ENCODE data around the gene GLYATL2. TPM values are rescaled to one million over a fixed set of nuclear protein-coding genes. Genes with fewer than 3 reads are reported as not detected.

The GLYATL2 gene
- total RNA-seq, 1 donor from 2014 or later, result 0.60 TPM

DNA sequence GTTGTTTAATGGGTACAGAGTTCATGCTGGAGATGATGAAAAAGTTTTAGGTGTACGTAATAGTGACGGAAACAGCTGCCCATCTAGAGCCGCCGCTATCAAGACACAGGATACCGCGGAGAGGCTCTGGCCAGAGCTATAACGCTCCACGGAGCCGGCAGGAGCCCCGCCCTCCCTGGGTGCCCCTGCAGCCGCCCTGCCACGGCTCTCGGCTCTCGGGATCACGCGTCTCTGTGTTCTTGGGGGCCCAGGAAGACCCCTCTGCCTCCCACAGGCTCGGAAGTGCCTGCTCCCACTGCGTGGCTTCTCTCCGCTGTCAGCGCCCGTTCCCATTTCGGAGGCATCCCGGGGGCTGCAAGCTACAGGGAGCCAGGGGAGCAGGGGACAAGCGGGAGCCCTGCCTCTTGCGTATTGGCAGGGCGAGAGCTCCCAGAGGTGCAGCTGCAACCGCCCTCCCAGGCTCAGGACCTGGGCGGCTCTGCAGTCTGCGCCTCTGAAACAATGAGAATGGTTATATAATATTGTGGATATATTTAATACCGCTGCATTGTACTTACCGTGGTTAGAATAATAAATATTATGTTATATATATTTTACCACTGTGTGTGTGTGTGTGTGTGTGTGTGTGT lies 13.7 kb downstream of the GLYATL2 start:
- peaks cover 33% of the 10 kb centered on the region for H3K9me3 Mint-ChIP-seq (ENCODE audit: low read depth)
- TF ChIP-seq, protein P1, sequence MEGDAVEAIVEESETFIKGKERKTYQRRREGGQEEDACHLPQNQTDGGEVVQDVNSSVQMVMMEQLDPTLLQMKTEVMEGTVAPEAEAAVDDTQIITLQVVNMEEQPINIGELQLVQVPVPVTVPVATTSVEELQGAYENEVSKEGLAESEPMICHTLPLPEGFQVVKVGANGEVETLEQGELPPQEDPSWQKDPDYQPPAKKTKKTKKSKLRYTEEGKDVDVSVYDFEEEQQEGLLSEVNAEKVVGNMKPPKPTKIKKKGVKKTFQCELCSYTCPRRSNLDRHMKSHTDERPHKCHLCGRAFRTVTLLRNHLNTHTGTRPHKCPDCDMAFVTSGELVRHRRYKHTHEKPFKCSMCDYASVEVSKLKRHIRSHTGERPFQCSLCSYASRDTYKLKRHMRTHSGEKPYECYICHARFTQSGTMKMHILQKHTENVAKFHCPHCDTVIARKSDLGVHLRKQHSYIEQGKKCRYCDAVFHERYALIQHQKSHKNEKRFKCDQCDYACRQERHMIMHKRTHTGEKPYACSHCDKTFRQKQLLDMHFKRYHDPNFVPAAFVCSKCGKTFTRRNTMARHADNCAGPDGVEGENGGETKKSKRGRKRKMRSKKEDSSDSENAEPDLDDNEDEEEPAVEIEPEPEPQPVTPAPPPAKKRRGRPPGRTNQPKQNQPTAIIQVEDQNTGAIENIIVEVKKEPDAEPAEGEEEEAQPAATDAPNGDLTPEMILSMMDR (IDR thresholded peaks at IDR 0.05; ENCODE audit: unreplicated experiment), result no peak

DNA sequence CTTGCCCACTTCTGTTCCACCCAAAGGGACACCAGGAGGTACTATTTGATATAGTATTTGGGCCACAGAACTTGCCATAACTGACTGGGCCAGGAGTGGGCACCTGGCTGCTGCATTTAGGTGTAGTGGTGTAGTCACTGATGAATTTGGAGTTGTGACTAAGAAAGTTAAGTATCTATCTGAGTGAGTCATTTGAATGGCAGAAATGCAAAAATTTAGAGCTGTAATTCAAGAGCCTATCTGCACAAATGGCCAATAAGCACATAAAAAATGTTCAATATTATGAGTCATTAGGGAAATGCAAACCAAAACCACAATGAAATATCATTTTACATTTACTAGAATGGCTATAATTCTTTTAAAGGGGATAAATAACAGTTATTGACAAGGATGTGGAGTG lies 14.7 kb downstream of the GLYATL2 start:
- no peak for DNase-seq (ENCODE audit: low spot score, unreplicated experiment)
- H3K9me3 Mint-ChIP-seq (ENCODE audit: low read depth), result peaks cover 34% of the 10 kb centered on the region
- H3K4me1 Mint-ChIP-seq (ENCODE audit: low read depth), result no peaks in the 10 kb centered on the region
- no peak overlapping the region for H3K4me3 Mint-ChIP-seq (ENCODE audit: low read depth)
- no peak overlapping the region for H3K27ac Mint-ChIP-seq
- H3K27me3 Mint-ChIP-seq, result no peaks in the 10 kb centered on the region
- TF ChIP-seq, protein P1 (IDR thresholded peaks at IDR 0.05; ENCODE audit: unreplicated experiment), result no peak
- peaks cover 13% of the 10 kb centered on the region for H3K36me3 Mint-ChIP-seq (ENCODE audit: insufficient read depth)

More for the DNA sequence above, 13.7 kb downstream of the GLYATL2 start:
- Mint-ChIP-seq H3K36me3 (ENCODE audit: insufficient read depth) (peaks cover 14% of the 10 kb centered on the region), H3K27ac (no peak overlapping the region), H3K4me3 (ENCODE audit: low read depth) (no peak overlapping the region), H3K4me1 (ENCODE audit: low read depth) (no peaks in the 10 kb centered on the region), H3K27me3 (no peaks in the 10 kb centered on the region)
- no peak for DNase-seq (ENCODE audit: low spot score, unreplicated experiment)

DNA sequence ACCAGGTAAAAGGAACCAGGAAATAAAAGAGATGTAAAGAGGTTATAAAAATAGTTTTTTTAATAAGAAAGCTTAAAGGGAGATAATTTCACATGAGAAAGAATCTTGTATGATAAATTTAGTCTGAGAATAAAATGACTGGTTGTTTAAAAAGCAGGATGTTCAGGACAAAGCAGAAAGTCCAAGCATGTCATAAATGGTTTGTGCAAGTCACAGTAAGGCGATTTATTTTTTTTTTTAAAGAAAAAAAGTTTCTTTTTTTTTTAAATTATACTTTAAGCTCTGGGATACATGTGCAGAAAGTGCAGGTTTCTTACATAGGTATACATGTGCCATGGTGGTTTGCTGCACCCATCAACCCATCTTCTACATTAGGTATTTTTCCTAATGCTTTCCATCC lies 30.8 kb downstream of the GLYATL2 start:
- Mint-ChIP-seq H3K4me3 (ENCODE audit: low read depth) (no peak overlapping the region), H3K9me3 (ENCODE audit: low read depth) (peaks cover 39% of the 10 kb centered on the region), H3K4me1 (ENCODE audit: low read depth) (no peaks in the 10 kb centered on the region), H3K27me3 (no peaks in the 10 kb centered on the region), H3K36me3 (ENCODE audit: insufficient read depth) (peaks cover 2% of the 10 kb centered on the region), H3K27ac (no peak overlapping the region)
- no peak for DNase-seq (ENCODE audit: low spot score, unreplicated experiment)
- TF ChIP-seq, protein P1 (IDR thresholded peaks at IDR 0.05; ENCODE audit: unreplicated experiment), result no peak

DNA sequence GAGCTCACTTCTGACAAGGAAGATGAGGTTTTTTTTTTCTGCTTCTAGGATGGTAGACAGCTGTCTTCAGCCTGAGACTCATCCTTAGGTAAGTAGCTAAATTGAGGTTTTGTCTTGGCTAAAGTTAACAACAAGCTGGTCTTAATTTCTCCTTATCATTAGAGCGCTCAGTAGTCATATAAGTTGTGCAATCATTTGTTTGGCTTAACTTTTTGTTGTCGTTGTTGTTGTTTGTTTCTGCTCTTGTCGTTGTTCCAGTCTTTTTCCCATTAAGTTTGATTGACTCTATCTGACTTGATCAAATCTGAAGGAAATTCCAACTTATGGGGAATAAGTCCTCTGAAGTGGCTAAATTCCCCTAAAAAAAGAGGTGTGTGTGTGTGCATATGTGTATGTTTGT lies 33.0 kb downstream of the GLYATL2 start:
- H3K9me3 Mint-ChIP-seq (ENCODE audit: low read depth), result peaks cover 38% of the 10 kb centered on the region
- TF ChIP-seq, protein P1 (IDR thresholded peaks at IDR 0.05; ENCODE audit: unreplicated experiment), result no peak

DNA sequence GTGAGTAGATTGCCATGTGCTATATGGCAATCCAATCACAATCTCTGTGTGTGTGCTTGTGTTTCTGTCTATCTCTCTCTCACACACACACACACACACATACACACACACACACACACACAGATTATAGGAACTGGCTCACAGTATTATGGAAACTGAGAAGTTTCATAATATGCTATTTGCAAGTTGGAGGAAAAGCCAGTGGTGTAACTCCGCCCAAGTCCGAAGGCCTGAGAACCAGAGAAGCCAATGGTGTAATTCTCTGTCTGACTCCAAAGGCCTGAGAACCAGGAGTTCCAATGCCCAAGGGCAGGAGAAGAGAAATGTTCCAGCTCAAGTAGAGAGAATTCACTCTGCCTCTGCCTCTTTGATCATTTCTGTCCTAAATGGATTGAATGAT lies 37.2 kb downstream of the GLYATL2 start:
- peaks cover 2% of the 10 kb centered on the region for H3K36me3 Mint-ChIP-seq (ENCODE audit: insufficient read depth)
- no peak overlapping the region for H3K4me3 Mint-ChIP-seq (ENCODE audit: low read depth)
- peaks cover 42% of the 10 kb centered on the region for H3K9me3 Mint-ChIP-seq (ENCODE audit: low read depth)
- H3K4me1 Mint-ChIP-seq (ENCODE audit: low read depth), result no peaks in the 10 kb centered on the region
- DNase-seq (ENCODE audit: low spot score, unreplicated experiment), result no peak
- H3K27me3 Mint-ChIP-seq, result no peaks in the 10 kb centered on the region
- H3K27ac Mint-ChIP-seq, result no peak overlapping the region
- TF ChIP-seq, protein P1 (IDR thresholded peaks at IDR 0.05; ENCODE audit: unreplicated experiment), result no peak

More for the DNA sequence above, 33.0 kb downstream of the GLYATL2 start:
- no peaks in the 10 kb centered on the region for H3K4me1 Mint-ChIP-seq (ENCODE audit: low read depth)
- DNase-seq (ENCODE audit: low spot score, unreplicated experiment), result no peak
- H3K27ac Mint-ChIP-seq, result no peak overlapping the region
- no peaks in the 10 kb centered on the region for H3K27me3 Mint-ChIP-seq
- H3K4me3 Mint-ChIP-seq (ENCODE audit: low read depth), result no peak overlapping the region
- H3K36me3 Mint-ChIP-seq (ENCODE audit: insufficient read depth), result peaks cover 2% of the 10 kb centered on the region
